Hematopoietic multipotent progenitor cell treated with erythropoietin and hydrocortisone succinate and interleukin-3 and kit ligand, for 17 days (in vitro differentiated cells): ENCODE data around the gene PRR22.
"Not testable (repeated sequence)": the region's sequence is repeated elsewhere in the genome, so short reads cannot be mapped to it uniquely, and the experiment has no call there.

ENCODE experiments used
- DNase-seq: peaks from one replicate; pipeline ENCODE4 v3.0.0-alpha.2; 2015; ENCODE audit warnings: low spot score

The PRR22 gene

GRCh38 chr19:5790559-5791520, 6.3 kb upstream of the PRR22 start, which contains the start of gene DUS3L:
TSS of gene DUS3L (minus strand) at chr19:5791163. CDS start at chr19:5791141, 22 bp downstream.
- DNase-seq = peak; percentile 99

GRCh38 chr19:5789886-5790558, 5.5 kb upstream of the PRR22 start:
- no peak for DNase-seq

- no peak for DNase-seq
Observed at GRCh38 chr19:5789351-5789761, 4.8 kb upstream of the PRR22 start.

GRCh38 chr19:5788422-5788821, 3.9 kb upstream of the PRR22 start:
- DNase-seq = no peak

- no peak for DNase-seq
Observed at GRCh38 chr19:5787409-5788182, 3.0 kb upstream of the PRR22 start.

- no peak for DNase-seq
Observed at GRCh38 chr19:5786593-5787408, 2.3 kb upstream of the PRR22 start.

- DNase-seq = no peak
Observed at GRCh38 chr19:5785423-5785822, 877 bp upstream of the PRR22 start.

- DNase-seq = no peak
Observed at GRCh38 chr19:5782945-5783919, 1.3 kb downstream of the PRR22 start.

GRCh38 chr19:5782322-5782721, 2.2 kb downstream of the PRR22 start:
- no peak for DNase-seq

GRCh38 chr19:5780916-5781315, 3.6 kb downstream of the PRR22 start:
- not testable (repeated sequence) for DNase-seq

- no peak for DNase-seq
Observed at GRCh38 chr19:5778402-5778801, 6.1 kb downstream of the PRR22 start.

- DNase-seq = no peak
Observed at GRCh38 chr19:5775668-5776309, 8.8 kb downstream of the PRR22 start.

- no peak for DNase-seq
Observed at GRCh38 chr19:5774921-5775320, 9.6 kb downstream of the PRR22 start.

- no peak for DNase-seq
Observed at GRCh38 chr19:5773276-5773675, 11.3 kb downstream of the PRR22 start.

GRCh38 chr19:5772416-5772815, 12.1 kb downstream of the PRR22 start:
- DNase-seq = no peak

- DNase-seq = no peak
Observed at GRCh38 chr19:5767949-5768348, 16.6 kb downstream of the PRR22 start.

- no peak for DNase-seq
Observed at GRCh38 chr19:5765220-5765619, 19.3 kb downstream of the PRR22 start.

GRCh38 chr19:5762608-5763217, 21.8 kb downstream of the PRR22 start:
- DNase-seq = no peak

GRCh38 chr19:5753743-5754142, 30.8 kb downstream of the PRR22 start:
- DNase-seq = no peak
